HepG2 (cell line): ENCODE data around the gene PLD6. TPM values are rescaled to one million over a fixed set of nuclear protein-coding genes. Genes with fewer than 3 reads are reported as not detected.

ENCODE experiments used
- CHD2 ChIP-seq: IDR thresholded peaks from 2 replicates; pipeline ENCODE4 v1.6.1; 2011; ENCODE audit warnings: low read depth, low read length, improper control_type of control experiment
- CREM ChIP-seq, 2 experiments: sonication (generic) in 1 of 2; formaldehyde crosslinking in 1 of 2; IDR thresholded peaks; 2 replicates each; pipeline versions ENCODE4 v1.4.0 to v1.6.1; 2016 to 2020; ENCODE audit warnings: antibody characterized with exemption in 1 of 2, mild to moderate bottlenecking in 1 of 2, missing genetic modification reagents in 1 of 2
- DRAP1 ChIP-seq: IDR thresholded peaks from 2 replicates; pipeline ENCODE4 v1.6.1; 2016; ENCODE audit warnings: missing genetic modification reagents, missing compliant biosample characterization
- FOXC1 ChIP-seq: sonication (generic); formaldehyde crosslinking; IDR thresholded peaks from 2 replicates; pipeline ENCODE4 v1.8.0; 2022; ENCODE audit warnings: mild to moderate bottlenecking, missing genetic modification reagents, borderline replicate concordance
- HMG20B ChIP-seq: conservative IDR thresholded peaks from 2 replicates; pipeline ENCODE4 v1.6.1; 2016; ENCODE audit warnings: missing genetic modification reagents, missing compliant biosample characterization
- KDM4B ChIP-seq: sonication (generic); formaldehyde crosslinking; IDR thresholded peaks from 2 replicates; pipeline ENCODE4 v1.4.0; 2020; ENCODE audit warnings: missing genetic modification reagents
- LRRFIP1 ChIP-seq: sonication (generic); formaldehyde crosslinking; conservative IDR thresholded peaks from 2 replicates; pipeline ENCODE4 v1.4.0; 2020; ENCODE audit warnings: missing genetic modification reagents
- SAFB2 ChIP-seq: sonication (generic); formaldehyde crosslinking; IDR thresholded peaks from 2 replicates; pipeline ENCODE4 v1.5.1; 2020; ENCODE audit warnings: missing genetic modification reagents, low read depth, mild to moderate bottlenecking, borderline replicate concordance
- ZBTB14 ChIP-seq: sonication (generic); formaldehyde crosslinking; IDR thresholded peaks from 2 replicates; pipeline ENCODE4 v1.4.0; 2020; ENCODE audit warnings: missing genetic modification reagents
- ZFP37 ChIP-seq: sonication (generic); formaldehyde crosslinking; IDR thresholded peaks from 2 replicates; pipeline ENCODE4 v1.4.0; 2020; ENCODE audit warnings: missing genetic modification reagents, borderline replicate concordance
- ZMYM2 ChIP-seq: sonication (generic); formaldehyde crosslinking; IDR thresholded peaks from 2 replicates; pipeline ENCODE4 v1.8.0; 2022; ENCODE audit warnings: mild to moderate bottlenecking, missing genetic modification reagents
- ZNF205 ChIP-seq: IDR thresholded peaks from 2 replicates; pipeline ENCODE4 v1.6.1; 2018; ENCODE audit warnings: missing biosample characterization, missing genetic modification reagents
- ZNF501 ChIP-seq: sonication (generic); formaldehyde crosslinking; IDR thresholded peaks from 2 replicates; pipeline ENCODE4 v1.5.1; 2020; ENCODE audit warnings: mild to moderate bottlenecking, moderate library complexity, missing genetic modification reagents
- ZNF512 ChIP-seq: sonication (generic); formaldehyde crosslinking; IDR thresholded peaks from 2 replicates; pipeline ENCODE4 v1.4.0; 2020; ENCODE audit warnings: mild to moderate bottlenecking, missing genetic modification reagents
- polyA plus RNA-seq, 8 experiments: library from polyadenylated mRNA; depleted of rRNA in 3 of 8; stranded (reverse) in 7 of 8; unstranded in 1 of 8; fragments of >200 nt; fragmentation: Illumina TruSeq in 4 of 8; extraction: Trizol in 4 of 8; gene quantifications; 2 replicates each; pipeline versions ENCODE4 v1.2.1 to v1.2.3, GENCODE V29; 2011 to 2016; ENCODE audit warnings: low read depth in 4 of 8, missing spikeins in 1 of 8, mixed read lengths in 1 of 8; ENCODE audit not compliant: insufficient read depth in 1 of 8
- total RNA-seq, 5 experiments: library from RNA; depleted of rRNA; stranded (reverse); fragments of >200 nt; fragmentation: Illumina TruSeq; extraction: Trizol; gene quantifications; 2 replicates each; pipeline ENCODE4 v1.2.3, GENCODE V29; 2016; ENCODE audit warnings: low read depth in 1 of 5
- TF ChIP-seq, protein P1 (sequence below): sonication (generic); formaldehyde crosslinking; IDR thresholded peaks from 2 replicates; pipeline ENCODE4 v1.5.1; 2020; ENCODE audit warnings: missing genetic modification reagents, mild to moderate bottlenecking, borderline replicate concordance
- TF ChIP-seq, protein P2 (sequence below): sonication (generic); formaldehyde crosslinking; IDR thresholded peaks from 2 replicates; pipeline ENCODE4 v1.5.0; 2020; ENCODE audit warnings: missing genetic modification reagents
- TF ChIP-seq, protein P3 (sequence below): sonication (generic); formaldehyde crosslinking; IDR thresholded peaks from 2 replicates; pipeline ENCODE4 v1.4.0; 2020; ENCODE audit warnings: missing genetic modification reagents

Gene PLD6
- total and polyA plus RNA-seq, 2 of the 13 experiments (the other 11 are each of a cell fraction or from before 2014, with no cell fraction given): 5.2 to 11.4 TPM

- peak; percentile 49 for TF ChIP-seq ZBTB14 (CRISPR knock-in tag)
- no peak for TF ChIP-seq HMG20B
- TF ChIP-seq SAFB2 (CRISPR knock-in tag): peak; percentile 28; the same call in 1 of the 2 replicates
- 0 out of 2 replicates have a peak, but pooled peaks have one; percentile 17 for TF ChIP-seq ZNF205 (CRISPR knock-in tag)
- no peak for TF ChIP-seq ZMYM2 (CRISPR knock-in tag)
- TF ChIP-seq, protein P1, sequence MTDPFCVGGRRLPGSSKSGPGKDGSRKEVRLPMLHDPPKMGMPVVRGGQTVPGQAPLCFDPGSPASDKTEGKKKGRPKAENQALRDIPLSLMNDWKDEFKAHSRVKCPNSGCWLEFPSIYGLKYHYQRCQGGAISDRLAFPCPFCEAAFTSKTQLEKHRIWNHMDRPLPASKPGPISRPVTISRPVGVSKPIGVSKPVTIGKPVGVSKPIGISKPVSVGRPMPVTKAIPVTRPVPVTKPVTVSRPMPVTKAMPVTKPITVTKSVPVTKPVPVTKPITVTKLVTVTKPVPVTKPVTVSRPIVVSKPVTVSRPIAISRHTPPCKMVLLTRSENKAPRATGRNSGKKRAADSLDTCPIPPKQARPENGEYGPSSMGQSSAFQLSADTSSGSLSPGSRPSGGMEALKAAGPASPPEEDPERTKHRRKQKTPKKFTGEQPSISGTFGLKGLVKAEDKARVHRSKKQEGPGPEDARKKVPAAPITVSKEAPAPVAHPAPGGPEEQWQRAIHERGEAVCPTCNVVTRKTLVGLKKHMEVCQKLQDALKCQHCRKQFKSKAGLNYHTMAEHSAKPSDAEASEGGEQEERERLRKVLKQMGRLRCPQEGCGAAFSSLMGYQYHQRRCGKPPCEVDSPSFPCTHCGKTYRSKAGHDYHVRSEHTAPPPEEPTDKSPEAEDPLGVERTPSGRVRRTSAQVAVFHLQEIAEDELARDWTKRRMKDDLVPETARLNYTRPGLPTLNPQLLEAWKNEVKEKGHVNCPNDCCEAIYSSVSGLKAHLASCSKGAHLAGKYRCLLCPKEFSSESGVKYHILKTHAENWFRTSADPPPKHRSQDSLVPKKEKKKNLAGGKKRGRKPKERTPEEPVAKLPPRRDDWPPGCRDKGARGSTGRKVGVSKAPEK (CRISPR knock-in tag): no peak
- TF ChIP-seq CHD2: no peak
- TF ChIP-seq DRAP1 (CRISPR knock-in tag): no peak
- TF ChIP-seq FOXC1 (CRISPR knock-in tag): peak; percentile 79; the same call in 1 of the 2 replicates
- TF ChIP-seq, protein P2, sequence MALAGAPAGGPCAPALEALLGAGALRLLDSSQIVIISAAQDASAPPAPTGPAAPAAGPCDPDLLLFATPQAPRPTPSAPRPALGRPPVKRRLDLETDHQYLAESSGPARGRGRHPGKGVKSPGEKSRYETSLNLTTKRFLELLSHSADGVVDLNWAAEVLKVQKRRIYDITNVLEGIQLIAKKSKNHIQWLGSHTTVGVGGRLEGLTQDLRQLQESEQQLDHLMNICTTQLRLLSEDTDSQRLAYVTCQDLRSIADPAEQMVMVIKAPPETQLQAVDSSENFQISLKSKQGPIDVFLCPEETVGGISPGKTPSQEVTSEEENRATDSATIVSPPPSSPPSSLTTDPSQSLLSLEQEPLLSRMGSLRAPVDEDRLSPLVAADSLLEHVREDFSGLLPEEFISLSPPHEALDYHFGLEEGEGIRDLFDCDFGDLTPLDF (CRISPR knock-in tag): no peak
- TF ChIP-seq ZFP37: no peak
- TF ChIP-seq ZNF501 (CRISPR knock-in tag): peak; percentile 78; the same call in 1 of the 2 replicates
- TF ChIP-seq KDM4B (CRISPR knock-in tag): no peak
- TF ChIP-seq CREM (IDR thresholded peaks at IDR 0.05): peak; percentile 45
- TF ChIP-seq CREM (CRISPR knock-in tag; IDR thresholded peaks at IDR 0.05): no peak
- no peak for TF ChIP-seq LRRFIP1 (CRISPR knock-in tag)
- no peak for TF ChIP-seq ZNF512 (CRISPR knock-in tag)
- TF ChIP-seq, protein P3, sequence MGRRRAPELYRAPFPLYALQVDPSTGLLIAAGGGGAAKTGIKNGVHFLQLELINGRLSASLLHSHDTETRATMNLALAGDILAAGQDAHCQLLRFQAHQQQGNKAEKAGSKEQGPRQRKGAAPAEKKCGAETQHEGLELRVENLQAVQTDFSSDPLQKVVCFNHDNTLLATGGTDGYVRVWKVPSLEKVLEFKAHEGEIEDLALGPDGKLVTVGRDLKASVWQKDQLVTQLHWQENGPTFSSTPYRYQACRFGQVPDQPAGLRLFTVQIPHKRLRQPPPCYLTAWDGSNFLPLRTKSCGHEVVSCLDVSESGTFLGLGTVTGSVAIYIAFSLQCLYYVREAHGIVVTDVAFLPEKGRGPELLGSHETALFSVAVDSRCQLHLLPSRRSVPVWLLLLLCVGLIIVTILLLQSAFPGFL (CRISPR knock-in tag): no peak
Measured at GRCh38 chr17:17237026-17237799, 31.1 kb upstream of the PLD6 start, which contains the start of gene FLCN (continued).
